Mesodermal cell (in vitro differentiated cells): ENCODE data around the gene VSTM4.

Experiments
- H3K27ac ChIP-seq: 2 replicates; pipeline ENCODE4 v1.7.0; 2013; ENCODE audit warnings: mild to moderate bottlenecking, low read depth, low read length, moderate library complexity; ENCODE audit not compliant: severe bottlenecking
- H3K36me3 ChIP-seq: 2 replicates; pipeline ENCODE4 v1.7.1; 2013; ENCODE audit warnings: mild to moderate bottlenecking, low read length, moderate library complexity; ENCODE audit not compliant: control insufficient read depth, insufficient read depth
- H3K4me1 ChIP-seq: one replicate; pipeline ENCODE4 v1.7.1; 2013; ENCODE audit warnings: mild to moderate bottlenecking, low read length; ENCODE audit not compliant: insufficient read depth, control insufficient read depth, poor library complexity, severe bottlenecking
- H3K4me3 ChIP-seq: 2 replicates; pipeline ENCODE4 v1.7.0; 2013; ENCODE audit warnings: low read length, control low read depth, mild to moderate bottlenecking; ENCODE audit not compliant: insufficient read depth, poor library complexity, severe bottlenecking; ENCODE audit errors: extremely low read depth
- H3K9me3 ChIP-seq: 2 replicates; pipeline ENCODE4 v1.7.1; 2013; ENCODE audit warnings: mild to moderate bottlenecking, low read length, moderate library complexity; ENCODE audit not compliant: control insufficient read depth
- WGBS, 2 experiments: methylation state at CpG; one replicate each; pipeline ENCODE4 v1.1.5; 2013; ENCODE audit warnings: missing lambda C conversion rate in 2 of 2; ENCODE audit not compliant: insufficient coverage in 2 of 2; 5-methylcytosine and 5-hydroxymethylcytosine counted together

VSTM4 gene

GRCh38 chr10:49091450-49092210 lies 23.7 kb downstream of the VSTM4 start:
- no peaks in the 10 kb centered on the region for H3K4me1 ChIP-seq
- H3K4me3 ChIP-seq = no peak overlapping the region
- no peaks in the 10 kb centered on the region for H3K36me3 ChIP-seq
- H3K9me3 ChIP-seq = peaks cover 4% of the 10 kb centered on the region
- no peak overlapping the region for H3K27ac ChIP-seq
- WGBS, 2 experiments = 82 to 87% methylated on average over 12 to 13 of the region's 13 CpGs

- H3K36me3 ChIP-seq = no peaks in the 10 kb centered on the region
- H3K4me1 ChIP-seq = no peaks in the 10 kb centered on the region
- H3K9me3 ChIP-seq = peaks cover 4% of the 10 kb centered on the region
- H3K4me3 ChIP-seq = no peak overlapping the region
- H3K27ac ChIP-seq = no peak overlapping the region
- WGBS, 2 experiments = 77 to 82% methylated on average over 4 to 5 of the region's 6 CpGs
Observed at GRCh38 chr10:49090696-49091380, 24.5 kb downstream of the VSTM4 start.

GRCh38 chr10:49090189-49090575 lies 25.1 kb downstream of the VSTM4 start:
- H3K27ac ChIP-seq = no peak overlapping the region
- H3K4me3 ChIP-seq = no peak overlapping the region
- WGBS, 2 experiments = 78 to 86% methylated on average over 1 of the region's 1 CpG
- peaks cover 4% of the 10 kb centered on the region for H3K9me3 ChIP-seq
- no peaks in the 10 kb centered on the region for H3K4me1 ChIP-seq
- H3K36me3 ChIP-seq = no peaks in the 10 kb centered on the region

- no peaks in the 10 kb centered on the region for H3K36me3 ChIP-seq
- WGBS, 2 experiments = 76 to 86% methylated on average over 2 to 3 of the region's 3 CpGs
- H3K4me1 ChIP-seq = no peaks in the 10 kb centered on the region
- H3K4me3 ChIP-seq = no peak overlapping the region
- H3K9me3 ChIP-seq = peaks cover 4% of the 10 kb centered on the region
- no peak overlapping the region for H3K27ac ChIP-seq
Observed at GRCh38 chr10:49089557-49090188, 25.6 kb downstream of the VSTM4 start.

GRCh38 chr10:49089152-49089551 lies 26.2 kb downstream of the VSTM4 start:
- Histone ChIP-seq H3K4me3 (no peak overlapping the region), H3K27ac (no peak overlapping the region), H3K36me3 (no peaks in the 10 kb centered on the region), H3K4me1 (no peaks in the 10 kb centered on the region), H3K9me3 (peaks cover 4% of the 10 kb centered on the region)
- WGBS, 2 experiments = 75 to 96% methylated on average over 2 of the region's 2 CpGs

- Histone ChIP-seq H3K4me3 (no peak overlapping the region), H3K4me1 (no peaks in the 10 kb centered on the region), H3K27ac (no peak overlapping the region), H3K9me3 (peaks cover 4% of the 10 kb centered on the region), H3K36me3 (no peaks in the 10 kb centered on the region)
- WGBS, 2 experiments = 80% methylated on average over 1 to 2 of the region's 3 CpGs
Observed at GRCh38 chr10:49086889-49087288, 28.4 kb downstream of the VSTM4 start.

GRCh38 chr10:49083261-49083660 lies 32.1 kb downstream of the VSTM4 start:
- Histone ChIP-seq H3K4me3 (no peak overlapping the region), H3K9me3 (peaks cover 4% of the 10 kb centered on the region), H3K4me1 (no peaks in the 10 kb centered on the region), H3K27ac (no peak overlapping the region), H3K36me3 (no peaks in the 10 kb centered on the region)
- WGBS, 2 experiments = 87 to 89% methylated on average over 8 of the region's 8 CpGs

- Histone ChIP-seq H3K27ac (no peak overlapping the region), H3K4me3 (no peak overlapping the region), H3K4me1 (no peaks in the 10 kb centered on the region), H3K9me3 (peaks cover 4% of the 10 kb centered on the region), H3K36me3 (no peaks in the 10 kb centered on the region)
- 85 to 92% methylated on average over 2 of the region's 2 CpGs for WGBS, 2 experiments
Observed at GRCh38 chr10:49082766-49083165, 32.6 kb downstream of the VSTM4 start.

GRCh38 chr10:49081547-49082275 lies 33.6 kb downstream of the VSTM4 start:
- H3K4me3 ChIP-seq = no peak overlapping the region
- H3K27ac ChIP-seq = no peak overlapping the region
- 35 to 36% methylated on average over 8 of the region's 9 CpGs for WGBS, 2 experiments
- H3K9me3 ChIP-seq = no peaks in the 10 kb centered on the region
- no peaks in the 10 kb centered on the region for H3K36me3 ChIP-seq
- no peaks in the 10 kb centered on the region for H3K4me1 ChIP-seq

GRCh38 chr10:49080965-49081364 lies 34.4 kb downstream of the VSTM4 start:
- no peaks in the 10 kb centered on the region for H3K4me1 ChIP-seq
- H3K9me3 ChIP-seq = no peaks in the 10 kb centered on the region
- no peaks in the 10 kb centered on the region for H3K36me3 ChIP-seq
- H3K27ac ChIP-seq = no peak overlapping the region
- H3K4me3 ChIP-seq = no peak overlapping the region
- 84 to 93% methylated on average over 2 to 3 of the region's 3 CpGs for WGBS, 2 experiments
